ENCODE measurements around the gene SH2B3. TPM values are rescaled to one million over a fixed set of nuclear protein-coding genes. Genes with fewer than 3 reads are reported as not detected.

SH2B3 gene
- total and polyA plus RNA-seq, 9 of the 15 experiments (the other 6 are each of a cell fraction or from before 2014, with no cell fraction given), result 10.8 to 75.3 (median 37.4) TPM

DNA sequence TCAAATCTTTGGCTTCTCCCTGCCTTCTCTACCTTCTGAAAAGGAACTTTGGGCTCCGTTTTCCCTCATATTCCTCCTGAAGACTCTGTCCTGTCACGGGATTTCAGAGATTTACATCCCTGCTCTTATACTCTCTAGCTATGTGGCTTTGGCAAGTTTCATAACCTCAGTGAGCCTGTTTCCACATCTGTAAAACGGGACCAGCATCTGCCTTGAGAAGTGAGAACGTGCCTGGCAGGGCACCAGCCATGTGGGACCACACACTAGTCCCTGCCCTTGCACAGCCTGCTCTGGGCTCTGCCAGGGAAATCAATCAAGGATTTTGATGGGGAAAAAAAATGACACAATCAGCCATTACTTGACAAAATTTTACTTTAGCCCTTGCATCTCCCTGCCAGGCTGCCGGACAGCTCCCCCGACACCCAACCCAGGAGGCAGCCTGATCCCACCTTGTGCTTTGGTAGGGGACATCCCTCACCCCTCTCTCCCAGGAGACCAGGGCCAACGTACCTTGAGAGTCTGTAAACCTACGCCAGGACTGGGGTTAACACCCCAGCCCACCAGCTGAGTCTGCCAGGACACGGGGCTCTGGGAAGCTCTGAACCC is 45.3 kb upstream of the SH2B3 start:
- no peaks in the 10 kb centered on the region for H3K9me1 ChIP-seq (ENCODE audit: control insufficient read depth, insufficient read depth, low read length)
- in situ Hi-C loops (cut with MboI), result no loop called here
- ChIA-PET CTCF (ENCODE audit: low intra/inter-chr PET ratio) (no interaction called here), POLR2A (interaction anchor here (1.6 kb wide), 1 partner anchor 9 kb away, joined by 9 read pairs; the partner anchor contains the start of gene PHETA1)
- intact Hi-C loops (cut with micrococcal nuclease), result no loop called here
- no peaks in the 10 kb centered on the region for H3K9me3 ChIP-seq (replicated peaks; ENCODE audit: control insufficient read depth, insufficient read depth, low read depth, low read length)
- H2AFZ ChIP-seq (ENCODE audit: low read depth, low read length), result no peak overlapping the region
- BruUV-seq (replicated peaks), result no TSS peak
- H3K27ac ChIP-seq (ENCODE audit: extremely low read depth, low read depth, low read length), result no peak overlapping the region
- FAIRE-seq (no peak), DNase-seq (ENCODE audit: extremely low read depth in 1 of 4, low spot score in 3 of 4) (no peak), ATAC-seq (no peak)
- H3K4me3 ChIP-seq, result no peak overlapping the region
- TF ChIP-seq KDM1A (IDR thresholded peaks at IDR 0.05) (no peak; a peak in 1 of 4 replicates), RBM25 (IDR thresholded peaks at IDR 0.05; ENCODE audit: low read depth, low read length, severe bottlenecking) (peak; percentile 39)
- 35% methylated on average over 9 of the region's 9 CpGs for WGBS (ENCODE audit: insufficient coverage, low coverage, missing lambda C conversion rate)
- H3K4me2 ChIP-seq (ENCODE audit: insufficient read depth, low read length), result no peak overlapping the region
- H3K4me1 ChIP-seq (replicated peaks in 1 of 2; ENCODE audit: control insufficient read depth in 2 of 2, insufficient read depth in 2 of 2, low read length in 2 of 2), result peaks cover 8 to 18% of the 10 kb centered on the region in 2 experiments; a peak in 3 of 5 replicates
- H4K20me1 ChIP-seq (replicated peaks; ENCODE audit: control insufficient read depth, insufficient read depth, low read length), result peaks cover 8% of the 10 kb centered on the region
- H3K79me2 ChIP-seq (ENCODE audit: control insufficient read depth, insufficient read depth, low read length), result no peaks in the 10 kb centered on the region
- peaks cover 5 to 6% of the 10 kb centered on the region in 2 experiments; a peak in 2 of 5 replicates for H3K27me3 ChIP-seq (ENCODE audit: control insufficient read depth in 2 of 2, insufficient read depth in 2 of 2, low read length in 2 of 2)
- peaks cover 23% of the 10 kb centered on the region; the same call in 1 of the 3 replicates for H3K36me3 ChIP-seq (ENCODE audit: control insufficient read depth, insufficient read depth, low read length)
- H3K9ac ChIP-seq (ENCODE audit: insufficient read depth in 1 of 2, low read depth in 2 of 2, low read length in 2 of 2), result peak overlapping the region in 1 of 2 experiments; percentile 65; a peak in 2 of 4 replicates

DNA sequence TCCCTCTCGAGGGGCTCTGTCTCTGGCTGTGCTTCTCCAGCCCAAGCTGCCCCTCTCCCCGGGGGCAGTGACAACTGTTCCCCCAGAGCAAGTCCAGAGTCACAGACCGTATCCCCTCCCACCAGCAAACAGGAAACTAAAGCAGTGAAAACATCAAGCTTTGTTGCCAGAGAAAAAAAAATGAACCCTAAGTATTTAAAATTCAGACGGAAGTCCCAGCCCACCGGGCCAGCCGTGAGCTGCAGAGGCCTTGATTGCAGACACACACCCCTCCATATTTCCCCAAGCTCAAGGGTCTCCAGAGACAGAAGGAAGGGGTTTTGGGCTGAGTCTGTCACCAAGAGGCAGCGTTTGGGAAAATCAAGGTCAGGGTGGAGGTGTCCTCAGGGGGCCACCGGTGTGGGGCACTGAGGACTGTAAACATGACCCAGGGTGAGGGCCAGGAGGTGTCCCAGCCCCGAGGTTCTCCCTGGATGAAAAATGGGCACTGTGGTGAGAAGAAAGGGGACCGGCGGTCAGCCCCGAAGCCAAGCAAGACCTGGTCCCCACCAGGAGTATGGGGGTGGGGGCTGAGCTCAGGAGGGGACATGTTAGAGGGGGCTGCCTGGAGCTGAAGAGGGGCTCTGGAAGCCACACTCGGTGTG is 44.5 kb upstream of the SH2B3 start:
- Histone ChIP-seq H3K79me2 (ENCODE audit: control insufficient read depth, insufficient read depth, low read length) (no peaks in the 10 kb centered on the region), H3K9me1 (ENCODE audit: control insufficient read depth, insufficient read depth, low read length) (no peaks in the 10 kb centered on the region), H2AFZ (ENCODE audit: low read depth, low read length) (no peak overlapping the region), H3K27ac (ENCODE audit: extremely low read depth, low read depth, low read length) (no peak overlapping the region), H3K27me3 (ENCODE audit: control insufficient read depth in 2 of 2, insufficient read depth in 2 of 2, low read length in 2 of 2) (peaks cover 5% of the 10 kb centered on the region in 2 experiments; a peak in 2 of 5 replicates), H3K9me3 (replicated peaks; ENCODE audit: control insufficient read depth, insufficient read depth, low read depth, low read length) (no peaks in the 10 kb centered on the region), H3K4me3 (no peak overlapping the region), H3K9ac (ENCODE audit: insufficient read depth in 1 of 2, low read depth in 2 of 2, low read length in 2 of 2) (peak overlapping the region in 1 of 2 experiments; percentile 75; a peak in 2 of 4 replicates), H3K36me3 (ENCODE audit: control insufficient read depth, insufficient read depth, low read length) (peaks cover 29% of the 10 kb centered on the region; the same call in 1 of the 3 replicates), H3K4me1 (replicated peaks in 1 of 2; ENCODE audit: control insufficient read depth in 2 of 2, insufficient read depth in 2 of 2, low read length in 2 of 2) (peaks cover 8 to 18% of the 10 kb centered on the region in 2 experiments; a peak in 3 of 5 replicates), H4K20me1 (replicated peaks; ENCODE audit: control insufficient read depth, insufficient read depth, low read length) (peaks cover 8% of the 10 kb centered on the region), H3K4me2 (ENCODE audit: insufficient read depth, low read length) (no peak overlapping the region)
- no TSS peak for BruUV-seq (replicated peaks)
- in situ Hi-C loops (cut with MboI) (no loop called here), intact Hi-C loops (cut with micrococcal nuclease) (no loop called here)
- FAIRE-seq, result no peak
- ChIA-PET POLR2A (interaction anchor here (0.5 to 1.1 kb wide), 2 partner anchors 38 to 313 kb away, joined by 3 read pairs; no protein-coding TSS in a partner anchor), CTCF (ENCODE audit: low intra/inter-chr PET ratio) (no interaction called here)
- DNase-seq (ENCODE audit: extremely low read depth in 1 of 4, low spot score in 3 of 4), result no peak
- WGBS (ENCODE audit: insufficient coverage, low coverage, missing lambda C conversion rate), result 58% methylated on average over 13 of the region's 13 CpGs
- no peak for ATAC-seq
- TF ChIP-seq ZBTB33 (CRISPR knock-in tag; IDR thresholded peaks at IDR 0.05), result no peak
- no peak for TF ChIP-seq GABPA (tag; conservative IDR thresholded peaks at IDR 0.05; ENCODE audit: low read depth)
- TF ChIP-seq LARP7 (IDR thresholded peaks at IDR 0.05), result no peak
- TF ChIP-seq THRB (CRISPR knock-in tag; conservative IDR thresholded peaks at IDR 0.05), result no peak
- no peak for TF ChIP-seq ELF2 (CRISPR knock-in tag; IDR thresholded peaks at IDR 0.05)
- TF ChIP-seq, protein P1, sequence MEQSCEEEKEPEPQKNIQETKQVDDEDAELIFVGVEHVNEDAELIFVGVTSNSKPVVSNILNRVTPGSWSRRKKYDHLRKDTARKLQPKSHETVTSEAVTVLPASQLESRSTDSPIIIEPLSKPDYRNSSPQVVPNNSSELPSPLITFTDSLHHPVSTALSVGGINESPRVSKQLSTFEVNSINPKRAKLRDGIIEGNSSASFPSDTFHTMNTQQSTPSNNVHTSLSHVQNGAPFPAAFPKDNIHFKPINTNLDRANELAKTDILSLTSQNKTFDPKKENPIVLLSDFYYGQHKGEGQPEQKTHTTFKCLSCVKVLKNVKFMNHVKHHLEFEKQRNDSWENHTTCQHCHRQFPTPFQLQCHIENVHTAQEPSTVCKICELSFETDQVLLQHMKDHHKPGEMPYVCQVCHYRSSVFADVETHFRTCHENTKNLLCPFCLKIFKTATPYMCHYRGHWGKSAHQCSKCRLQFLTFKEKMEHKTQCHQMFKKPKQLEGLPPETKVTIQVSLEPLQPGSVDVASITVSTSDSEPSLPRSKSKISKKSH (CRISPR knock-in tag; IDR thresholded peaks at IDR 0.05), result no peak
- no peak for TF ChIP-seq ZBTB17 (CRISPR knock-in tag; IDR thresholded peaks at IDR 0.05)
